Ecto neural progenitor cell (in vitro differentiated cells): ENCODE results near the gene PIPOX.
"Not testable (repeated sequence)": the region's sequence is repeated elsewhere in the genome, so short reads cannot be mapped to it uniquely, and the experiment has no call there.

Experiments used
- DNase-seq: peaks from one replicate; pipeline ENCODE4 v3.0.0-alpha.2; 2018; ENCODE audit warnings: low spot score

Gene PIPOX

GRCh38 chr17:29076087-29076486, 33.1 kb downstream of the PIPOX start:
- DNase-seq = no peak

- DNase-seq = no peak
Observed at GRCh38 chr17:29076722-29077121, 33.8 kb downstream of the PIPOX start.

- no peak for DNase-seq
Observed at GRCh38 chr17:29077320-29077719, 34.4 kb downstream of the PIPOX start.

GRCh38 chr17:29078183-29079045, 35.5 kb downstream of the PIPOX start:
- no peak for DNase-seq

- DNase-seq = no peak
Observed at GRCh38 chr17:29079433-29079832, 36.5 kb downstream of the PIPOX start.

GRCh38 chr17:29079887-29080286, 36.9 kb downstream of the PIPOX start:
- no peak for DNase-seq

- DNase-seq = no peak
Observed at GRCh38 chr17:29080323-29080722, 37.4 kb downstream of the PIPOX start.

GRCh38 chr17:29080965-29081364, 38.0 kb downstream of the PIPOX start:
- no peak for DNase-seq

GRCh38 chr17:29084541-29085146, 41.7 kb downstream of the PIPOX start:
- DNase-seq = no peak

GRCh38 chr17:29085223-29085622, 42.3 kb downstream of the PIPOX start:
- DNase-seq = no peak

- no peak for DNase-seq
Observed at GRCh38 chr17:29086628-29087332, 43.8 kb downstream of the PIPOX start.

- DNase-seq = not testable (repeated sequence)
Observed at GRCh38 chr17:29088782-29089181, 45.8 kb downstream of the PIPOX start.

- DNase-seq = no peak
Observed at GRCh38 chr17:29089601-29090044, 46.7 kb downstream of the PIPOX start.

GRCh38 chr17:29090108-29090507, 47.2 kb downstream of the PIPOX start:
- no peak for DNase-seq

GRCh38 chr17:29090750-29091605, 48.0 kb downstream of the PIPOX start:
- DNase-seq = no peak

GRCh38 chr17:29091606-29092289, 48.8 kb downstream of the PIPOX start:
- DNase-seq = no peak

GRCh38 chr17:29093090-29093871, 50.3 kb downstream of the PIPOX start:
- no peak for DNase-seq

GRCh38 chr17:29094101-29094708, 51.3 kb downstream of the PIPOX start:
- DNase-seq = no peak

GRCh38 chr17:29095439-29095838, 52.5 kb downstream of the PIPOX start:
- no peak for DNase-seq

- no peak for DNase-seq
Observed at GRCh38 chr17:29096094-29096493, 53.2 kb downstream of the PIPOX start.
